NCI-H2107 treated with DMSO at 0.1 percent for 48 hours (cell line): Measurements from ENCODE around the gene CDH23.

Experiments used
- DNase-seq: peaks from one replicate; lab custom pipeline; 2025; ENCODE audit not compliant: unreplicated experiment; lab: John Stamatoyannopoulos, UW

CDH23 gene

GRCh38 chr10:71511206-71511605, 114.5 kb downstream of the CDH23 start:
- DNase-seq, result no peak

DNA sequence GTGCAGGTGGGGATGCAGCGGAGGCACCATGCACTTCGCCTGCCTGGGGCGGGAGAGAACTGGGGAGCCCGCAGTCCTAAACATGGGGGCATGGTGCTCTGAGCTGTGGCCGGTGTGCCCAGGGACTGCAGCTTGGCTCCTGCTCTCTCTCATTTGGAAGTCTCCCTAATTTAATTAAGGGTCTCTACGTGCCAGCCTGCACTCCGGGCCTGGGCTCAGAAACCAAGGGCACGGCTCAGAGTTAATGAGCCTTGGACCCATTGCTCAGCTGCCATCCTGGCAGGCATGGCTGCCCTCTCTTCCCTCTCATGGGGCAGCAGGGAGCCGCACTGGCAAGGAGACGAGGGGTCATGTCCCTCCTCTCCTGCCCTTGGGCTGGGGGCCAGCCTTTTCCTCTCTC, 115.6 kb downstream of the CDH23 start:
- DNase-seq, result no peak

DNA sequence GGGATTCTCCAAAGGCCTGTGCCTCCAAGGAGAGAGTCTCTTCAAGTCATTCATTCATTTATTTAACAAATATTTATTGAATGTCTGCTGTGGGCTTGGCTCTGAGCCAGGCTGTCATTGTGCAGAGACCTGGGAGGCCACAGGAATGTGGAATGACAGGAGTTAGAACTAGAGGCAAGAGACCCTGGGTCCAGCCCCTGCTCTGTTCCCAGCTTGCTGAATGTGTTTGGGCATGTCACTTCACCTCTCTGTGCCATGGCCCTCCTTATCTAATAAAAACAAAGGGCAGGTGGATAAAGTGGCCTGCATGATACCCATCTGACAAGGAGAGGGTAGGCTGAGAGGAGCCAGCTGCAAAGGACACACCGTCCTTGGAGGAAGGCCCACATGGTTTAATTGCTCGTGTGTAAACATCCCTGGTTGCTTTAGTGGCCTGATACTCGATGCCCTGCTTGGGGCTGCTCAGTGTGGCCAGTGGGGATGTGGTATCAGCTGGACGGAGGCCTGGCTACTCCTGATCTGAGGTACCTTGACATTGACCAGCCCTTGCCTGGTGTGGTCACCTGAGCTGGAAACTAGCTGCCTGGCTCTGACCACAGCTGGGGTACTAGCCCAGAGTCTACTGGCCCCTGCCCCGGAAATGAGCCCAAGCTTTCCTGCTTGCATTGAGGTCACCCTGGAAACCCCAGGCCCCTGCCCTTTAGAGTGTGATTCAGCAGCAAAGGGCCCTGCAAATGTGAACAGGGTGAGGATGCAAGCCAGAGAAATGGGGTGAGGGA, 116.2 kb downstream of the CDH23 start:
- DNase-seq, result no peak

GRCh38 chr10:71513540-71513853, 116.8 kb downstream of the CDH23 start:
- DNase-seq, result no peak

- no peak for DNase-seq
Measured at GRCh38 chr10:71513936-71514335, 117.2 kb downstream of the CDH23 start.

DNA sequence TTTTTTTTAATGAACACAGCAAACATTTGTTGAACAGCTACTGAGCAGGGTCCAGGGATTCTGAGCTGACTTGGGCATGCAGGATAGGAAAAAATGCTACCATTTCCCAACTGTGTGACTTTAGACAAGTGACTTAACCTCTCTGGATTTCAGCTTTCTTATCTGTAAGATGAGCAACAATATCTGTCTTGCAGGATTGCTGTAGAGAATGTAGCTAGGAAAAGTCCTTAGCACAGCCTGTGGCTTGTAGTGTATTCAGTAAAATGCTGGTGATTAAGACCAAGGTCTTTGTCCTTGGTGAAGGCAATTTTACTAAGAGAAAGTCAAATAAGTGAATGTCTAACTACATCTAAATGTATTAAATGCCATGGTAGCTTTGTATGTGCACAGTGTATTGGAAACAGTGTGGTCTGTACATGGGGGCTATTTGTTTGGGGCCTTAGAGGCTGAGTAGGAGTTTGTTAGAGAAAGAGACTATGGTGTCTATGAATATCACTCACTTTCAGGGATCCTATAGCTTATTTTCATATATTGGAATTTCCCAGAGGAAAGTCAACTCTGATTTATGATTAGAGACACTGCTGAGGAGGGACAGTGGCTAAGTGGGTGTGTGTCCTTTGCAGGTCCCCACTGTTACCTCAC, 118.9 kb downstream of the CDH23 start:
- no peak for DNase-seq

DNA sequence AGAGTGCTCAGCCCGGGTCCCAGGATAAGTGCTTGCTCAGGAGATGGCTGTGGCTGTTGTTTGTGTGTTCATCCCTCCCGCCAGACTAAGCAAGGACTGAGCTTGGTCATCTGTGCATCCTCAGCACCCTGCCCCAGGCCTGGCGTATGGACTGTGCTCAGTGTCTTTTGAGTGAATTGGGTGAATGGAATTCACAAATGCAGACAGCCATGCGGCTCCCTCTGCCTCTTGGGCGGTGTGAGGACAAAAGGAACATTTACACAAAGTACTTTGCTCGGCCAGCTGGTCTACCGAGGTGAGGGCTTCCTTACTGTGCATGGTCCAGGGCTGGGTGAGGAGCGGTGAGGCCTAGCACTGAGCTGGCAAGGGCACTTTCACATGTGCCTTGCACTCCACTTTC, 120.2 kb downstream of the CDH23 start:
- no peak for DNase-seq

DNA sequence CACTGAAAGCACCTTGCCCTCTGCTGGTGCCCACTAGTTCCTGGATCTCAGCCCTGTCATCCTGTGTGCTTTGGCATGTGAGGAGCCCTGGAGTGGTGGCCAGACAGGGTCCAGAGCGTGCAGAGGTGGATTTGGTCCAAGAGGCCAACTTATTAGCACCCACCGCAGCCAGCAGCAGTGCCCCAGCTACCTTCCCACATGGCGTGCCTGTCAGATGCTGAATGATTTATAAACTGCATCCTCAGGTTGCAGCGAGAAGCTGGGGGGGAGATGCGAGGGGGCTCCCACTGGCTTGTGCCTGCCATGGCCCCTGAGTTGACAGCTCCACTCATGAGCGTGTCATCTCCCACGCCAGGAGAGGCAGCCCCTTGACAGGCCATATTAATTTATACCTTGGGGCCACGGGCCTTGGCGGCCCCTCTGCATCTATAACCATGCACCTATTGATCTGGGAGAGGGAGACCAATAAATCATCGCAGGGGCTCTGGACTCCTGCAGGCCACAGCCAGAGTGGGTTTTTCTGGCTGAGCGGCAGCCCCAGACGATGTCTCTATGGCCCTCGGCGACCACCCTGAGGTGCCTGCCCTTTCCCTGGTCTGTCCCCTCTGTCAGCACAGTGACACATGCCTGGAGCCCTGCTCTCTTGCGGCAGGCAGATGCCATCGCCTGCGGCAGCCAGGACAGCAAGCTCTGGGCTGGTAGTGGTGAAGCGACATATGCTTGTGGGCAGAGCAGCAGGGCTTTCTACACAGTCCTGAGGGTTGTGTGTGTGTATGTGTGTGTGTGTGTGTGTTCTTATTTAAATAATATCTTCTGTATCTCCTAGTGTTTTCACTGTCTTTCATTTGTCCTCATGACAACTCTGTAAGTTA, 120.8 kb downstream of the CDH23 start:
- DNase-seq, result no peak

DNA sequence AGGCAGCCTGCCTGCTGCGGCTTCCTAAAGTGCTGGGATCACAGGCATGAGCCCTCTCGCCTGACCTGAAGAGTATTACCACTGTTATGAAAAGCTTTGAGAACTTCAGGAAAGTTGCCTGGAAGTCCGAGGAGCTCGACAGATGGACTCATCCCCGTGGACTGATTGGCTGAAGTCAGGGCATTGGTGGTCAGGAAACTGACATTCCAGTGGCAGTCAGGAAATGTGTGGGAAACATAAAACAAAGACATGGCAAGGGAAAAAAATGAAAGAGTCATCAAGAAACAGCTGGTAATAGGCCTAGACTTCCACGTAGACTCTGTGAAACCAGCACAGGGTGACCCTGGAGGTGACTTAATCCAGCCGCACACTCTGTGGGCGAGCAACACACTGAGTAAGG, 123.3 kb downstream of the CDH23 start:
- no peak for DNase-seq

DNA sequence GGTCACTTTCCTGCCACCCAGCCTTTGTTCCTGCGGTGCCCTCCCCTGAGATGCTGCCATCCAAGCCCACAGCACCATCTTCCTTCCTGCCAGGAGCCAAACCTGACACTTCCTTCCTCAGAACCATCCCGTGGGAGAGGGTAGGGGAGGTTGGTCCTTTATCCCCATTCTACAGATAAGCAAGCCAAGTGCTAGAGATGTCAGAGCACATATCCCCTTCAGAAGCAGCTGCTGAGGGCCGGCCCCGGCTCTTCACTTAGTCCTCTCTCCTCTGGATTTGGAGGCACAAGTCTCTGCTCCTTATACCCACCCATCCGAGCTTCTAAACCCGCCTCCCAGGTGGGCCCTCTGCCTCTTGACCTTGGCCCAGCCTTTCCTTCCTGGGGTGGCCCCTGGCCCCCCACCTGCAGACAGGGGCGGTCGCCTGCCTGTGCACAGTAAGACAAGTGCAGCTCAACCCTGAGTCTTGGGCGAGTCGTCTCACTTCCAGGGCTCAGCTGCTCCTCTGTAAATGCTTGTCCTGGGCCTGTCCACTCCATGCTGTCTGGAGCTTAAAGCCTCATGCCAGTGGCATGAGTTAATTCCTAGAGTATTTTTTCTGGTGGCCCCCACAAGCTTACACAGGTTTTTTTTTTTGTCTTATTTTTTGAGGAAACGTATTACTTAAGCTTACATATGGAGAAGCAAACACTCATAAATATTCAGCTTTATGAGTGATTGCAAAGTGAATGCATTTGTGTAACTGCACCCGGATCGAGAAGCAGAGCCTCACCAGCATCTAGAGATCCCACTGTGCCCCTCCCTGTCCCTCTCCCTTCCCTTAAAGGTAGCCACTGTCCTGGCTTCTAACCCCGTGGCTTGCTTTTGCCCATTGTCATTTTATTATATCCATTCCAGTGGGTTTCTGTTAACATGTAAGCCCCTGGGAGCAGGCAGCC, 125.1 kb downstream of the CDH23 start:
- DNase-seq, result no peak

DNA sequence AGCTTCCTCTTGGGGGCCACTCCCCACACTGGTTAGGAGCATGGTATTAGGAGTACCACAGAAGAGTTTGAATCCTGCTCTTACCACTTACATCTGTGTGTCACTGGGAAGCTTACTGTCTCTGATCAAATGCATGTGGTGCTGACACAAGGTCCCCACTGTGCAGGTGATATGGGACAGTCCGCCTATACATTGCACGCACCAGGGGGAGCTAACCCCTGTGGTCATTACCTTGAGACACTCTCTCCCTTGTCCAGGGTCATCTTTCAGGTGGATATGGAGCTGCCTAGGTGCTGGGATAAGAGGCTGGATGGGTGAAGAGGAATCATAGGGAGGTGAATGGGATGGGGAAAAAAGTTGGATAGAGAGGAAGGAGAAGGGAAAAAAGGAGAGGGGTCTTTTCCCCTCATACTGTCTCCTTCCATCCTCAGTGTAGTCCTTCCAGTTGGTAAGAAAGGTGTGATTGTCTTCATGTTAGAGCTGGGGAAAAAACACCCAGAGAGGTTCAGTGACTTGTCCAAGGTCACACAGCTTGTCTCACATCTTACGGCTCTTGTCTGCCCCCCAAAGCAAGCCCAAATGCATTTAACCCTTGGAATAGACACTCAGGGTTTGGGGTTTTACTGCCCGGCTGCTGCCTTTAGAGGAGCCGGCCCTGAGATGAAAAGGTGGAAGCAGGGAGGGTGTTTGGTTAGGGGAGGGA, 125.9 kb downstream of the CDH23 start:
- DNase-seq, result no peak

DNA sequence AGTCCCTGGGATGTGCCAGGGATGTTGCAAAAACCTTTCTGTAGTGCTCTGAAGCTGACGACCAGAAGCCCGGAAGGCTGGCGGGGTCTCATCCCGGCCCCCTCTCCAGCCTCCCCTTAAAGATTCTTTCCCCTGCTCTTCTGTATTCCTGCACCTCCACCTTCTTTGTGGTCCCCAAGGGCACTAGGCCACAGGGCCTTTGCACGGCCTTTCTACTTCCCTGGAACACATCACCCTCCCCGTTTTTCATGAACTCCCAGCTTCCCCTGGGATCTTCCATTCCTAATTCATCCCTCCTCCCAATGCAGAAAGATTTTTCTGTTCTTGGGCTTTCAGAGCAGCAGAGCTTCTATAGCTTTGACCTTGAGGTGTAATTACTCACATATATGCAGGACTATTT, 127.0 kb downstream of the CDH23 start:
- DNase-seq, result no peak

- DNase-seq, result no peak
Measured at GRCh38 chr10:71525092-71525491, 128.4 kb downstream of the CDH23 start.

DNA sequence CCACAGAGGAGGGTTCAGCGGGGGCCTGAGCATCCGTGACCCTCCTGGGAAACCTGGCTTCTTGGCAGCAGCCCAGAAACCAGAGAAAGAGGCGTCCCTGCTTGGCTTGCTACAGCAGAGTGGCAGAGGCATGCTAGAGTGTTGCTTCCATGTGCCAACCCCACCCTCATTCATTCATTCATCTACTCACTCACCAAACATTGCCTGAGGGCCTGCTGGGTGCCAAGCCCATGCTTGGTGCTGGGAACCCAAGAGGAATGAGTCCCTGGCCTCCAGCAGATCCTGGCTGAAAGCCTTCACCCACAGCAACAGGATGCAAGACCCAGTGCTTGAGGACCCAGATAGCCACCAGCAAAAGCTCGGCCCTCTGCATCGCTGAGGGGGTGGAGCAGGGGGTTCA, 129.0 kb downstream of the CDH23 start:
- no peak for DNase-seq

DNA sequence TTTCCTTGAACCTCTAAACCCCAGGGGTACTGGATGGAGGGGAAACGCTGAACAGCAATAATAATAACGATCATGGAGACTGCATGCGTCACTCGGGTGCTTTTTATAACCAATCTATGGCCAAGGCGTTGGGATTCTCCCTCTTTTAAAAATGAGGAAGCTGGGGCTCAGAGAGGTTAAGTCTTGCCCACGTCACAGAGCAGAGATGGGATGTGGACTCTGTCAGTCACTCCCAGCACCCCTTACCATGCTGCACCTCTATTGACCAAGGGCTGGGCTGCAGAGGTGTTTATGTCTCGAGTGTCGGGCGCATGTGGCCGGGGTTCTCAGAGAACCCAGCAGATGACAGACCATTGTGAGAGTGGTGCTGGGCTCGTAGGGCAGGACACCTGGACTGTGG, 129.9 kb downstream of the CDH23 start:
- DNase-seq, result no peak

DNA sequence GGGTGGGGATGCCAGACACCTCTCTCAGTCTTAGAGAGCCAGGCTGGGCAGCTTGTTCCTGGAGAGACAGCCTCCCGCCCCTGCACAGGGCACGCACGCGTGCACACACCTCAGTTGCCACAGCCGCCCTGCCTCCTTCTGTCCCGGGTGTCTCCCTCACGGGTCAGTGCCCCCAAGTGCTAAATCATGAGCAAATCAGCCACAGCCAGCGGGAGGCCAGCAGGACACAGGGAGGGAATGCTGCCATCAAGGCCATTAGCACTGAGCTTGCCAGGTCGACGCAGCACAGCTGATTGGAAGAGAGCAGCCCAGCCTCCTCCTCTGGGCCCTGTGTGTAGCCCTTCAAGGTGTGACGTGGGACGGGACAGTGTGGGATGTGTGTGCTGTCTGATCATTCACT, 130.4 kb downstream of the CDH23 start:
- DNase-seq, result no peak

DNA sequence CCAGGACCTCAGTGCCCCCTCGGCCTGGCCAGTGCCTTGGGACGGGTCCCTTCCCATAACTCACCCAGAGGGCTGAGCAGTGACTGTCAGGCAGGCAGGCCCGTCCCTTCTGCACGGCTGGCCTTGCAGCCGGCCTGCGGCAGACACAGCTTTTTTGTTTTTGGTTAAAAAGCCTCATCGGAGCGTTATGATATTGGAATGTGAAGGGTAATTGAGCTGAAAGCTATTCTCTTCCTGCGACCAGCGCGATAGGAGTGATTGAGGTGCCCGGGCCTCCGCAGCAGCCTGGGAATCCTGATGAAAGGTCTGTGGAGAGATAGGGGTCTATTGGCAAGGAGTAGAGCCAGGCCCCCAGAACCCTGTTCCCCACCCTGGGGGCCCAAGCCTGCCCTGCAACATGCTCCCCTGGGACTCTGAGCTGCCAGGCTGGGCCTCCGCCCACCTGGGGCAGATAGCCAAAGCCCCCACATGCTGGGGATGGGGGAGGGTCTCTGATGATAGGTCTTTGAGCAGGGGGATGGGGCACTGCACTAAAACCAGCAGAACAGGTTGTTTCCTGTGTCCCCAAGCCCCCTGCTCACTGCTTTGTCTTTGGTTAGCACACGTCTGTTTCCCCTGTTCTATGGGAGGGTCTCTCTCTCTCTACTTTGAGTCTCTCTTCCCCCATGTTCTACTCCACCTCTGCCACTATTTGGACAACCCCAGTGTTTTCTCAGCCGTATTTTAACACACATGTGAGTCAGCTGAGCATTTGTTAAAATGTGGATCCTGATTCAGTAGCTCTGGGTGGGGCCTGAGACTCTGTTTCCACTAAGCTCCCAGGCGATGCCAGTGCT, 131.9 kb downstream of the CDH23 start:
- DNase-seq, result no peak

DNA sequence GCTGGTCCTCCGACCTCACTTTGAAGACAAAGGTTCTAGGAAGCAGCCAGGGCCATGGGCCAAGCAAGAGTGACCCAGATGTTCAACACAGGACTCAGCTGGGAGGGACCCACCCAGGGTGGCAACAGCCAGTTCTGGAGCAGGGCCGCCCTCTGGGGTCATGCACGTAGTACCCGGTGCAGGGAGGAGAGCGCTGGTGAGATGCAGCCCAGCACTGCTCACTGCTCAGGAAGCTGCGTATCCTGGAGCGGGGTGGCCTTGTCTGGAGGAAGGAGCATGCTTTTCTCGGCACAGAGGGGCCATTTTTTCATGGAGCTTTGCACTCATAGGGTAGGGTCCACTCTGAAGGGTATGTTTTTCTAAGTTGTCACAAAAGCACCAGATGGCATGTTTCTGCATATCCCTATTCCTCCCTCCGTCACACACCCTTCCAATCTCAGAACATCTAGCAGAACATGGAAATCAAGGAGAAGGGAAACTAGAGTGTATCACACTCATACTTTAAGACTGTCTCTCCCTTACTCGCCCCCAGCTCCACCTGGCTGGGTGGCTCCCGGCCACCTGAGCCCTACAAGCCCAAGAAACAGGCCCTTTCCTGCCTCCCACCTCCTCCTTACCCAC, 132.6 kb downstream of the CDH23 start:
- DNase-seq, result no peak

DNA sequence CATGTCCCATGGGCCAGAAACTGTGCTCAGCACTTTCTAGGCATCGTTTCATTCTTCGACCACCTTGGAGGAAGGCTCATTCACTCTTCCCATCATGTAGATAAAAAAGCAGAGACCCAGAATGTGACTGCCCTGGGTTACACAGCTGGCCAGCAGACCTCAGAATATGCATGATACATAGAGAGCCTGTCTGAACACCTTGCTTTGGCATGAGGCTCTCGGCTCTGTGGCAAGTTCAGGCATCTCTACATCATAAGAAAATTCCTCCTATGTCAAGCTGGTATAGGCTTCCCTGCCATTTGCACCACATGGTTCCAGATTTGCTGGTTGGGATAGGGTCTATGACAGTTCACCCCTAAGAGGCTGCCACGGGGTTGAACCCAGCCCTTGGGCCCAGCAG, 134.1 kb downstream of the CDH23 start:
- DNase-seq, result no peak
